Spleen (tissue), 7 donors: ENCODE results near the gene CDH18.

Source experiments
- POLR2A ChIP-seq, 3 donors: fragments of 450-650 bp; IDR thresholded peaks; one replicate each; pipeline ENCODE4 v1.5.1; 2017; ENCODE audit warnings: antibody characterized with exemption in 3 of 3, mild to moderate bottlenecking in 1 of 3
- TF ChIP-seq, protein P1 (sequence below), 11 experiments: fragments of 200-600 bp in 7 of 11; fragments of 450-650 bp in 4 of 11; sonication (generic) in 4 of 11; IDR thresholded peaks in 8 of 11; conservative IDR thresholded peaks in 3 of 11; 1 replicate in 7 of 11; 2 replicates in 4 of 11; pipeline versions ENCODE4 v1.4.0 to v1.8.0; 2016 to 2021; ENCODE audit warnings: antibody characterized with exemption in 11 of 11, inconsistent platforms in 4 of 11, mild to moderate bottlenecking in 1 of 11
- donor health status: DM: no; HTN: no; CAD: no; lungs with moderate emphysema.
- donor health status: DM: no; HTN: no; CAD: no.
- donor health status: DM: no; HTN: no; CAD: no.

DNA sequence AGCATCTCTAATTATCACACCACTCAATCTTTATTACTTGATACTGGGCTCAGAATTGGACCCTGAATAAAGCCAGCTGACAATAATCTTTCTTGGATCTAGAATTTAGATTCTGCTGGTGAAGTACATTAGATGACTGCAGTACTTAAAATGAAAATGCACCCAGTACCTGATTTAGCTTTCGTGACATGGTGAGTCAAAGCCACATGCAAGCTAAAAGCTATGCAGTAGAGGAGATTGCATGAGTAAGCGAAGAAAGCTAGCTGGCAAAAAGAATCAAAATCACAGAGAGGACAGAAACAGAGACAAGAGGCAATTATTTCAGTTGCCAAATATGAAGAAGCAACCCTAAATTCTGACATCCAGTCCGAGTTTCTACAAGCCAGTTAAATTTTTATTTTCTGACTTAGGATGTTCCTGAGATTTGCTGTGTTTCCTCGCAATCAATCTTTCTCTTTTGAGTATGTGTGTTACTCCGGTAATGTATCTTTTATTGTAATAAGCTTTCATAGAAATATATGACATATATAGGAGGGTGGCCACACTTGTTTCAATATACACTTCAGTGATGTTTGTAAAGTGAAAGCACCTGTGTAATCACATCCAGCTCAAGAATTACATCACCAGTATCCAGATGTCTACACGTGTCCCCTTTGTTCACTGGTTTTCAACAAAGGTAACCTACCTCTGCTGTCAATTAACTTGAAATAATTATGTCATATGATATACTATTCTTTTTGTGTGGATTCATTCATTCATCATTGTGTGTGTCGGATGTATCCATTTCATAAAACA is 101.7 kb downstream of the CDH18 start:
- TF ChIP-seq POLR2A (IDR thresholded peaks at IDR 0.05), result no peak
- TF ChIP-seq, protein P1, sequence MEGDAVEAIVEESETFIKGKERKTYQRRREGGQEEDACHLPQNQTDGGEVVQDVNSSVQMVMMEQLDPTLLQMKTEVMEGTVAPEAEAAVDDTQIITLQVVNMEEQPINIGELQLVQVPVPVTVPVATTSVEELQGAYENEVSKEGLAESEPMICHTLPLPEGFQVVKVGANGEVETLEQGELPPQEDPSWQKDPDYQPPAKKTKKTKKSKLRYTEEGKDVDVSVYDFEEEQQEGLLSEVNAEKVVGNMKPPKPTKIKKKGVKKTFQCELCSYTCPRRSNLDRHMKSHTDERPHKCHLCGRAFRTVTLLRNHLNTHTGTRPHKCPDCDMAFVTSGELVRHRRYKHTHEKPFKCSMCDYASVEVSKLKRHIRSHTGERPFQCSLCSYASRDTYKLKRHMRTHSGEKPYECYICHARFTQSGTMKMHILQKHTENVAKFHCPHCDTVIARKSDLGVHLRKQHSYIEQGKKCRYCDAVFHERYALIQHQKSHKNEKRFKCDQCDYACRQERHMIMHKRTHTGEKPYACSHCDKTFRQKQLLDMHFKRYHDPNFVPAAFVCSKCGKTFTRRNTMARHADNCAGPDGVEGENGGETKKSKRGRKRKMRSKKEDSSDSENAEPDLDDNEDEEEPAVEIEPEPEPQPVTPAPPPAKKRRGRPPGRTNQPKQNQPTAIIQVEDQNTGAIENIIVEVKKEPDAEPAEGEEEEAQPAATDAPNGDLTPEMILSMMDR (IDR thresholded peaks at IDR 0.05 in 8 of 11, conservative IDR thresholded peaks at IDR 0.05 in 3 of 11), result no peak
